Myocyte (in vitro differentiated cells): ENCODE measurements around the gene EPGN. TPM values are rescaled to one million over a fixed set of nuclear protein-coding genes. Genes with fewer than 3 reads are reported as not detected.
A peak's percentile ranks its signal among the peaks of the same experiment; 100 is the strongest.

Experiments
- DNase-seq: peaks from one replicate; pipeline ENCODE4 v3.0.0-alpha.2; 2012; ENCODE audit warnings: low read depth
- polyA plus RNA-seq: library from polyadenylated mRNA; unstranded; fragments of >200 nt; gene quantifications from one replicate; pipeline ENCODE4 v1.2.1, GENCODE V29; 2012; ENCODE audit warnings: missing spikeins
- total RNA-seq: library from RNA; depleted of rRNA; stranded (reverse); fragments of >200 nt; gene quantifications from 2 replicates; pipeline ENCODE4 v1.2.3, GENCODE V29; 2014

Gene EPGN, protein sequence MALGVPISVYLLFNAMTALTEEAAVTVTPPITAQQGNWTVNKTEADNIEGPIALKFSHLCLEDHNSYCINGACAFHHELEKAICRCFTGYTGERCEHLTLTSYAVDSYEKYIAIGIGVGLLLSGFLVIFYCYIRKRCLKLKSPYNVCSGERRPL
- 0.42 TPM in 1 of 2 replicates, not detected in the other for total RNA-seq
- not detected for polyA plus RNA-seq

DNA sequence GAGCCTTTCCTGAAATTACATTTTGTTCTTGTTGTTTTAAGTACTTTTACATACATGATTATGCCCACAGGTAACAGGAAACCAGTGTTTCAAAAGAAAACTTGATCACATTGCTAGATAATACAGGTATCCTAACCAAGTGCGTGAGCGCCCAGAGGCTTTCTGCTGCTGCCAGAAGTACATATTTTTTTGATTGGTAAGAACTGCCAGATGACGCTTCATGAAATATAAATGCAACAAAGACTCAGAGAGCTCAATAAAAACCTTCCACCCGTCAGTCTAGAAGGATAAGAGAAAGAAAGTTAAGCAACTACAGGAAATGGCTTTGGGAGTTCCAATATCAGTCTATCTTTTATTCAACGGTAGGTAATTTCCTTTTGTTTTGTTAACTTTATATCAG is at the start of gene EPGN:
EPGN (plus strand) TSS at position 256 of the 400 bp plus-strand sequence; CDS start at position 320, 64 bp downstream.
- no peak for DNase-seq

DNA sequence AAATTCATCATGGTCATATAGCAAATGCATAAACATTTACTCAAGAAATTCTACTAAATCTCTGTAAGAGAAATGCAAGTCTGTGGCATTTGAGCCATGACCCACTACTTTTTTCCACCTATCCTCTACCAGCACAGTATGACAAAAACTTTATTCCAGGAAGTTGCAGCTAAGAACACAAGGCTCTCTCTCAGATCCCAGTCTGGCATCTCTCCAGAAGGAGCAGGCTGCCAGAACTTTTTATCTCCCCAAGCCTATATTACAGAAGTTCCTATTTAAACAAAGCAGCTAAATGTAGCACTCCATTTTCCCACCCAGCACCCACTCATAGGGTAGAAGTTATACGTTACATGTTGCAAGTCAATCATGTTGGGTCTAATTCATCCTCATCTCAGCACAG is 49.3 kb upstream of the EPGN start:
- DNase-seq = peak; percentile 50

DNA sequence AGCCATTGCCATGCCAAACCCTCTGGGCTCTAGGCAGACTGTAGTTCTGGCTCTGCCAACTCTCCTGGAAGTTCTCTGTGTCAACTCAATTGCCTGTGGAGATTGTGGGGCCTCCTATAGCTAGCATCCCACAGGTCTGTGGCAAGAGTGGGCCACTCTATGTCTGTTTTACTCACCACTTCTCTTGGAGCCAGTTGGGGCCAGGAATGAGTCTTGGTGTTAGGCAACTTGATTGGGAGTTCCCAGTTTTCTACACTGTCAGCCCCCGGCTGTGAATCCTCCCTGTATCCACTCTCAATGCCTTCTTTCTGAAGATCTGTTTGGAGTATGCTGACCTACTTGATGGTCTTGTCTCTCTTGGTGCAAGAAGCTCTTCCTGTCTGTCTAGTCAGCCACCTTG is 48.2 kb upstream of the EPGN start:
- no peak for DNase-seq

DNA sequence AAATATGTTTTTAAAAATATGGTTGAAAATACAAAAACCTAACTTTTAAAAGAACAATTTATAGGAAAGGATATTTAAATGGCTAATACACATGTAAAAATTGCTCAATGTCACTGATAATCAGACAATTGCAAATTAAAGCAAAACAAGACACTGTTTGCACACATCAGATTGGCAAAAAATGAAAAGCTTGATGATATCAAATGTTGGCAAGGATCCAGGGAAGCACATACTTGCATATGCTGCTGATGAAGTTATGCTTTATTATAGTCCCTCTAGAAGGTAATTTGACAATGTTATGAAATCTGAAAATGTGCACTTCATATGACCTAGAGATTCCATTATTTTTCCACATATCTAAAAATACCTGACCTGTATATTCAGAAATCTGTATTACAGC is 45.7 kb upstream of the EPGN start:
- no peak for DNase-seq

DNA sequence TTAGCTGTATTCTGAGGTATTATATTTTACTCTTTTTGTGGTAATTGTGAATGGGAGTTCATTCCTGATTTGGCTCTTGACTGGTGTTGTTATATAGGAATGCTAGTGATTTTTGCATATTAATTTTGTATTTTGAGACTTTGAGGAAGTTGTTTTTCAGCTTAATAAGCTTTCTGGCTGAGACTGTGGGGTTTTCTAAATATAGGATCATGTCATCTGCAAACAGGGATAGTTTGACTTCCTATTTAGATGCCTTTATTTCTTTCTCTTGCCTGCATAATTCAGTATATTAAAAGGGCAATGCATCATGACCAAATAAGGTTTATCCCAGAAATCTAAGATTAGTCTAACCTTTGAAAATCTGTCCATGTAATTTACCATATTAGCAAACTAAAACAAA is 44.7 kb upstream of the EPGN start:
- no peak for DNase-seq

DNA sequence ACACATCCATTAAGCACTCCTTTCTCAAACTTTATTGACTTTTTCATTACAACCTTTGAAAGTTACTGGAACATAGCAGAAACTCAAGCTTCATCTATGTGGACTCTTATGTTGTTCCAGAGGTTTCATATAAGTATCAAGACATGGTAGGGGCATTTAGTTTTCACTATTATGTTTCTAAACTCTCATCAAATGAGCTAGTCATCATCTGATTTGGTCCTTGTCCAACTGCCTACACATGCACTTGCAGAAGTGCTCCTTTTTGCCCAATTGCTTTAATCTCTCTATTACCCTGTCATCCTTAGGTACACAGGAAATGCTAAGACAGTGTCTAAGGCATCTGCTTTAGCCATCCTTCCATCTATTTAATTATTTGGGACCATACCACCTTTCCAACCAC is 42.2 kb upstream of the EPGN start:
- no peak for DNase-seq

DNA sequence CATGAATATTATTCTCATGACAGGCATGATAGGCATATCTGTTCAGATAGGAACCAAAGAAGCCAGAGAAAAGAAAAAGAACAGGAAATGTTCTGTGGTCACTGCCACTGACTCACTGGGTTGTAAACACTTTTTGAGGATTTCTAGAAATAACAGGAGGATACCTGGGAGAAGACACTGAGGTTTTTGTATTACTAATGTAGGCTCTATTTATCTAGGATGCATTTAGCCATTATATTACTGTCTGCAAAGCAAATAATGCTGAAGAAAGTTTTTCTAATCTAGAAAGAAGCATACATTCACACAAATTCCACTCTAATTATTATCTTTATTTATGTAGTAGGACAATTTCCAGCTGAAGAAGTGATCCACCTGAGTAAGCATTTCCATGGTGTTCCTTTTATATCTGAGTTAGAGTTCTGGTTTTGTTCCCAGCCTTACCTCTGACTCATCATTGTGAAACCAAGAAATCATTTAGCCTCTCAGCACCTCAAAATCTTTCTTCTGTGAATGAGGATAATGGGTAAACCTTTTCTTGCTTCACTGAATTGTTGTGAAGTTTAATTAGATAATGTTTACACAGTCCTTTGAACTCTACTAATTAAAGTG is 40.2 kb upstream of the EPGN start:
- peak; percentile 43 for DNase-seq

DNA sequence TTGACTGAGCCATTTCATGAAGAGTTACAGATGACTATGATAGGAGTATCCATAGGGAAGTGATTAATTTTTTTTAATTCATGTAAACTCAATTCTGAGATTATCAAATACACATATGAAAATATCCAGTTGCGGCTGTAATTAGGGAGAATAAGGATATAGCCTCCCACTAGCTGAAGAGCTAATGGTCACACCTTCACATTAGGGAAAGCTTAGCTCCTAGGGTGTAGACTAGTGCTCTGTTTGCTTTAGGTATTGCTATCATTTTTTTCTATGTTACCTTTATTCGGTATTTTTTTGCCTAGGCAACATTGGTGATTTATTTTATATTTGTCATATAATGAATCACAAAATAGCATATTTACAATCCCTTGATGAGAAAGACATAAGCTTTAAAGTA is 39.6 kb upstream of the EPGN start:
- DNase-seq = no peak

DNA sequence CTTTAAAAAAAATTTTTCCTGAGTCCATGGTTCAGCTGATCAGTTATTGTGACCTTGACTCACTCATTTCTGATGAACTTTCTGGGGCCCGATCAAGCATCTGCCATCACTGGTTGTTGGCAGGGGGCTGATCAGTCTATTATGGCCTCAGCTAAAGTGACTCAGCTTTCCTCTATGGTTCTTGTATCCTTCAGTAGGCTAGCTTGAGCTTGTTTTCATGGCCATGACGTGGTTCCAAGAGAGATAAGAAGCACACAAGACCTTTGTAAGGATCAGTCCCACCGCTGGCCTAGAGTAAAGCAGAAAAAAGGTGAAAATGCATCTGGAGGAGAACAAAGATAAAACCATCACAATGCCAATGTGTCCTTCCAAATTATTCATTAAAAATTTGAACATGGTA is 29.8 kb upstream of the EPGN start:
- DNase-seq = no peak

DNA sequence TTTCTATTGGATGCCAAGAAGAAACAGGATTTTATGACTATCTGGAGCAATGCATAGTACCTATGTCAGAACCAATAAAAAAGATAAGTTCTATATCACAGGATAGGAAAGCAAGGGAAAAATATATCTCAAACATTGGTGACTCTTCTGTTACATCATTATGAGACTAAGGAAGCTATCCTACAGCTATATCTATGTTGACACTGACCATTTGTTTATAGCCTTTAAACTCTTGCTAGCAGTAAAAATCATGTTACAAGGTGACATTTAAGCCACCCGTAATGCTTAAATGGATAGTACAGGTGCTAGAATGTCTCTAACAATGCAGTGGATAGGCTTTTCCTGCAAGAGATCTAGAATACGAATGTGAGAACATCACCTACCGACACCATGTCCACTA is 28.6 kb upstream of the EPGN start:
- DNase-seq = no peak

DNA sequence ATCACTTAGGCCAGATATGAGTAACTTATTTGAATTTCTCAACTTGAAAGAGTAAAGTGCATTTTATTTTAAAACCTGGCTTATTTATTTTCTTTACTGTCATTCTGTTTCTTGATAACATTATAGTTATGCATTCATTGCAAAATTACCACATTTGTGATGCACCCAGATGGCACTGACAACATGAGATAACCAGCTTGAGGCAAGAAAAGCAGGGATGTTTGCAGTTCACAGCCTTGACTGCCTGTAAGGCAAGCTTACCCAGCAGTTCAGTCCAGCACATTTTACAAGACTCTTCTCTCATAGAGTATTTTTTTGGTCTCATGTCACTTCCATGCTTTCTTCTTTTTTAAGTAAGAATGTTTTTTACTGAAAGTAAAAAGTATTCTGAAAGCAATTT is 25.3 kb upstream of the EPGN start:
- no peak for DNase-seq

DNA sequence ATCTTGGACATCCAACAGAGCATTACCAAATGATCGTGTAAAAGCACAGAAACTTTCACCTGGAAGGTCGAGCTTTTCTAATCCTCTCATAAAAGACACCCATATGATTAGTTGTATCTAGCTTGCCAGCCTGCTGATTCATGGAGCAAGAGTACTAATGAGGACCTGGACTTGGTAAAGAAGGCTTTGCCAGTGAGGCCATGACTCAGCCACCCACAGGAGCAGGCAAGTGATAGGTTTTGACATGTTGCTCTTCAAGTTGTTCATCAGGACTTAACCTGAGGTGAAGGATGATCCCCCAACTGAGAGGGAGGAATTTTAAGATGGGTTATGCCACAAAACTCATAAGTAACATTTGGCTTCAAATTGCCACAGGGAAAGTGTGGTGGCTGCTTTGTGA is 24.7 kb upstream of the EPGN start:
- DNase-seq = peak; percentile 45

DNA sequence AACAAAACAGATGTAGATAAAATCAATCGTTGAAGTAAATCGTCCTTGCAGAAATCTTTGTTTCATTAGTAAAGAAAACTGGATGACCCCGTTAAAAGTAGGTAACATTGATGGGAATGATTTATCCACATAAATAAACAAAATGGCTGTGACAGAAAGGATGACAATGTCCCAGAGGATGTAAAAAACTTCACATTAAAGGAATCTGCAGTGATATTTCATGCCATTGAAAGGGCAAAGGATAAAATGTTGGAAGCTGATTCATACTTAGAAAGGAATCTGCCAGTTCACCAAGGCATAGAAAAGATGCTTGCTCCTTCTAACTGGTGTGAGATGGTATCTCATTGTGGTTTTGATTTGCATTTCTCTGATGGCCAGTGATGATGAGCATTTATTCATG is 24.2 kb upstream of the EPGN start:
- peak; percentile 38 for DNase-seq

DNA sequence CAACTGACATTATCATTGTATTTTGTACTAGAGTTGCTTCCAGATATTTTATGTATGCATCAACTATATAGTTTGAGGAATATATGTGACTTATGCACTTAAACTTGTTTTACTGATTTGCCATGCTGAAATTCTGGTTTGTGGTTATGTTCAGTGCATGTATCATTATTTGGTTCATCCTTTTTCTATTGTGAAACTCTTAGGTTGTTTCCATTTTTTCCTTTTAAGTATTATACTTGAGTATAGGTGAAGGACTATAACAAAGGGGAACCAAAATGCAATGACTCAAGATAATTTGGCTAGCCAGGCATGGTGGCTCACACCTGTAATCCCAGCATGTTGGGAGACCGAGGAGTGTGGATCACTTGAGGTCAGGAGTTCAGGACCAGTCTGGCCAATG is 21.1 kb upstream of the EPGN start:
- DNase-seq = no peak

DNA sequence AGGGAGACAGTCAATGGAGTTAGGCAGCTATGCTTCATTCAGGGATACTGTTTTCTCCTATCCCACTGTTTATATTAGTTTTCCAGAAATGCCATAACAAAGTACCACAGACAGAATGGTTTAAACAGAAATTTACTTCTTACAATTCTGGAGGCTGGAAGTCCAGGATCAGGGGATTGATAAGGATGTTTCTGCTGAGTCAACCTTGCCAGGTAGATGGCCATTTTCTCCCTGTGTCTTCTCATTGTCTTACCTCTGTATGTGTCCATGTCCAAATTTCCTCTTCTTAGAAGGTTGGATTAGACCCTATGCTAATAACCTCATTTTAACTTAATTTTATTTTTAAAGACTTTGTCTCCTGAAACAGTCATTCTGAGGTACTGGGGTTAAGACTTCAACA is 20.5 kb upstream of the EPGN start:
- DNase-seq = no peak

DNA sequence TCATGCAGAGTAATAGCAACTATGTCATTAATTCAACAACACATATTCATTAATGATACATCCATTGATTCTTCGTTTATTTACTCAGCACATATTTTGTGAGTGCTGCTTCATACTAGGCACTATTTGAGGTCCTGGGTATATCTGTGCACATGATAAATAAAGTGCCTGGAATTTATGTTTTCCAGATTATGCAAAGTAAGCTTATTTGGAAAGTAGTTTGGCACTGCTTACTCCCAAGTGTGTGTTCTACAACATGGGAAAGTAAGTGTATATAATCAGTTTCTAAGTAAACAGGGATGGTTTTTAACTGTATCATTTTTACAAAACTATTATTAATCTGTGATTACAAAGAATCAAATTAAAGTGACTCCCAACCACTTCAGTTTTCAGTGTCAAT is 16.8 kb upstream of the EPGN start:
- no peak for DNase-seq

DNA sequence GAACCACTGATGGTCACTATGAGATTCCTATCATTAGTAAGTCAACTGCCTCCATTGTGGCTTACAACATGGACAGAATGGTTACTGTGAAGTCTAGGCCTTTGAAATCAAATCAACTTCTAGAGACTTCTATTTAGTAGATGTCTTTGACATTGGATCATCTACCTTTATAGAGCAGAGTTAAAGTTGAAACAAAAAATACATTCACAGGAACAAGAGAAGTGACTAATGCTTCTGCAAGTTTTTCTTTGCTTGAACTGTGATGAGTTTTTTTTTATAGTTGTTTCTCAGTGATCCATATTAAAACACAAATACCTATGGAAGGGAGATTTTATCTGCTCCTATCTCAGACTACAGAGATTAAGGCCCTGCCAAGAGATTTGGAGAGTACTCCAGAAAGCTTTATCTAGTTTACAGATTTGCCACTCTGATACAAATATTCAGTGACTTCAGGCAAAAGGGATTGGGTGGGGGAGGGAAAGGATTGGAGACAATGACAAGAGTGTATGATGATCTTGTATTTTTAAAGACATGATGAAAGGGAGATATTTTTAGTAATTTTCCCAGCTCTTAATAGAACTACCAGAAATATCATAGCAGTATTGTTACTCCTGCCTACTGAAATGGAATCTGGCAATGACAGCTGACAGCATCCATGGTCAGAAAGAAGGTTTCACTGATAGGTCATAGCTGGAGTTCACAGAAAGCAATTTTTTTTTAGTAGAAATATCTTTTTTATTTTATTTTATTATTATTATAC is 16.0 kb upstream of the EPGN start:
- DNase-seq = peak; percentile 70

DNA sequence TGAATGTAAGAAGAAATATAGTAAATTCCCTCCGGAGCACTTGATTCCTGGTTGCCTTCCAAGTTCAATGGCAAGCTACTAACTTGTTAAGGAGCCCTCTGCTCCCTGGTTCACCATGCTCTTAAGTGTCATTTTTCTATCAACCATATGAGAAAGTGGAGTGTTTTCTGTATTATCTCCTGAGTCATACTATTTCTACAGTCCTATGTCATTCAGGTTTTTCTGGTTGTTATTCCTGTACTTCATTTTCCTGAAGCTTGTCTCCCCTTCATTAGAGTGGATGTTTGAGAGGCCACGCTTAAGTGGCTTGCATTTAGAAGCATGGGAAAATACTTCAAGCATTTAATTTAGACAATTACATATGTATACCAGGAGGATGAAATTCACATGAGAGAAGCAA is 14.7 kb upstream of the EPGN start:
- no peak for DNase-seq

DNA sequence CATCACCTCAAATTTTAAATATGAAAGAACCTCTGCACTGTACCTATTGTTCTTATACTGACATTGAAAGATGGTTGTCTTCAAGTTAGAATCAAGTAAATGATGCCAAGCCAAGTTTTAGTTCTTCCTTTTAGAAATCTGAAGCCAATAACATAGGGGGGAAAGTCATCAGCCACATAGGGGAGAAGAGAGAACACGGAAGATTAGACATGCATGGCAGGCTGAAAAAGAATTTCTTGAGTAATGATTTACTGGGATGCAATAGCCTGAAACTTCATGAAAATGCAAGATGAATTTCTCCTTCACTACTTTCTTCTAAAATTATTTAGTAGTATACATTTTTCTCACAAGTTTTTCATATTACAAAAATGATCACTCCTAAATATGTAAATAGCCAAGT is 13.6 kb upstream of the EPGN start:
- DNase-seq = no peak

DNA sequence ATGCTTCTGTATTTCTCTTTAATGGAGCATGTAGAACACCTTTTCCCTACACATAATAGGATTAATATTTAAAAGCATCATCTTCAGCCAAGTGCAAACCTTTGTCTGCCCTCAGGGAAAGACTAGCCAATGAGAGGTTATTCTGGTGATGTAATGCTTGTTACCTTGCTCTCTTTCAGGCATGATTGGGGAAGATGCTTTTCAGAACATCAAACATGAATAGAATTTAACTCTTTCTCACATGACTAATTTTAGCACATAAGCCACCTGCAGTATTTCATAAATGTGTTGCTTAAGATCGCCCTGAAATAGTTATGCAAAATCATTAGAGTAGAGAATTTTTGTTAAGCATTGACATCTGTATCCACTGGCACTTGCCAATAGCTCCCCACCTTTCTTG is 10.7 kb upstream of the EPGN start:
- DNase-seq = no peak

DNA sequence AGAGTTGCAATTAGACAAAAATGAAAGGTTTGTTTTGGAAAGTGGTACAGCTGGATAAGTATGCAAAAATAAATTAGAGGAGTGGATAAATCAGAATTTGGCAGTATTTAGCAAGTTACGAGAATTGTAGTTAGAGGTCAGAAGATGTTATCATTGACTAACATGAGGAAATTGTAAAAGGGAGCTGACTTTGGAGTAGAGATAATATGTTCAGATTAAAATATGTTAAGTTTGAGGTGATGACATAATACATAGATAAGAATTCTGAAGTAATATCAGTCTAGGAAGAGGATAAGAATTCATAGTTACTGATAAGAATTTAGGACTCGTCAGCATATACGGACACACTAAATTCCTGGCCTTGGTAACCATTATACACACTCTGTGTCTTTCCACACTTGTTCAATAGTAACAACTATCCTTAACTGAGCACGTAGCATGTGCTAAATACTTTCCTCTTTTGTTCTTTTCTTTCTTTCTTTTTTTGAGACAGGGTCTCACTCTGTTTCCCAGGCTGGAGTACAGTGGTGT is 4.1 kb upstream of the EPGN start:
- no peak for DNase-seq

DNA sequence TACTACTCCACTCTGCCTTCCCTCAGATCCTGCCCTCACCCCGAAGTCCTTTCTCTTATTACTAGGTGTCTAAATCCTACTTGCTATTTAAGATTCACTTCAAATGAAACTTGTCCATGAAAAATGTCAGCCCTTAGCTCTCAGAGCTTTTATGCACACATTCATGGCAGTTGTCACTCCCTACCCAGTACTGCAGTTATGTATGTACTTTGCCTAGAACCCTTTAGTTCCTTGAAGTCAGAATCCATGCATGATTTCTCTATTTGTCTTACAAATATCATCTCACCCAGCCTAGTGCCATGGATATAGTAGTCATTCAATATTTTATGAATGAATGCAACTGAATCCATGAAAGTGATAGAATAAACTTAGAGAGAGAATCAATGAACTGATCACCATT is 3.3 kb upstream of the EPGN start:
- DNase-seq = no peak

DNA sequence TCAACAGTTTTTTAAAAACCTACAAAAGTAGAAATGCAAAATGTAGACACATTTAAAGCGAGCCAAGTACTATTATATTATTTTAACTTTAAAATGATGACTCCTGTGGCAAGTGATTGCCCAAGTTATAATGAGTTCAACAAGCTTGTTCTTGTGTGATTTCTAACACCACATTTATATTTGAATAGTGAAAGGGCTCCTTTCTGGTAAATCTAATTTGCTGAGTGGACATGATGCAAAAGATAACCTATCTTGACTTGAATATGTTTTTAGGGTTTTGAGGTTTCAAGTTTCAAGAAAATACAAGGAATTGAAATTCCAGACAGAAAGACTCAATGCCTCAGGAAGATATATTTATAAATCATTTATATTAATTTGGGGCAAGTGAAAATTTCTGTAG is 1.1 kb upstream of the EPGN start:
- DNase-seq = no peak
